GM12878 (cell line): Measurements from ENCODE around the gene ZNF121. TPM values are rescaled to one million over a fixed set of nuclear protein-coding genes. Genes with fewer than 3 reads are reported as not detected.
A peak's percentile ranks its signal among the peaks of the same experiment; 100 is the strongest.

ENCODE experiments used
- ATAC-seq: fragments of 200-7000 bp; cut with Tn5 transposase; 3 replicates; pipeline ENCODE4 v1.9.1; 2020; ENCODE audit warnings: mild to moderate bottlenecking, moderate library complexity
- Bru-seq: library from RNA; stranded (reverse); fragments of 400-500 nt; gene quantifications from one replicate; lab custom pipeline; 2021; lab: Mats Ljungman, UMichigan
- BruChase-seq, 2 experiments: library from RNA; stranded (reverse); fragments of 400-500 nt; gene quantifications; one replicate each; lab custom pipeline; 2021; lab: Mats Ljungman, UMichigan
- BruUV-seq: library from RNA; stranded (reverse); fragments of 400-500 nt; replicated peaks from 2 replicates; lab custom pipeline; 2021; lab: Mats Ljungman, UMichigan
- CTCF ChIA-PET: fragments of 300-600 bp; sonication (Branson Sonifier 250); formaldehyde crosslinking; extraction: SDS; loops from one replicate; lab custom pipeline; 2021; ENCODE audit warnings: inconsistent platforms; lab: Yijun Ruan, JAX
- POLR2A ChIA-PET: fragments of 350-600 bp; formaldehyde crosslinking; extraction: SDS; loops from one replicate; lab custom pipeline; 2021; ENCODE audit warnings: inconsistent platforms; lab: Charles Lee
- RAD21 ChIA-PET: fragments of 300-600 bp; sonication (Branson Sonifier 250); formaldehyde crosslinking; loops from one replicate; lab custom pipeline; 2023; ENCODE audit warnings: antibody characterized with exemption; ENCODE audit not compliant: unreplicated experiment; lab: Charles Lee
- SMC1A ChIA-PET: fragments of 300-600 bp; sonication (Branson Sonifier 250); formaldehyde crosslinking; loops from one replicate; lab custom pipeline; 2023; ENCODE audit not compliant: unreplicated experiment, uncharacterized antibody; lab: Charles Lee
- DNase-seq: peaks from one replicate; pipeline ENCODE4 v3.0.0-alpha.2; 2011; ENCODE audit warnings: low read depth, low spot score
- FAIRE-seq: peaks from 3 replicates; lab custom pipeline; 2011; peaks lifted over from hg19 to GRCh38; lab: Jason Lieb, UNC
- H2AFZ ChIP-seq: 2 replicates; pipeline ENCODE4 v1.6.0; 2011; ENCODE audit warnings: low read depth, low read length, control low read depth; ENCODE audit not compliant: control insufficient read depth
- H3K27ac ChIP-seq: 2 replicates; pipeline ENCODE4 v1.5.1; 2011; ENCODE audit warnings: control low read depth; ENCODE audit not compliant: control insufficient read depth, insufficient read depth
- H3K27me3 ChIP-seq, 2 experiments: replicated peaks in 1 of 2; 2 replicates each; pipeline versions ENCODE4 v1.6.0 to v1.6.1; 2011; ENCODE audit warnings: low read length in 1 of 2; ENCODE audit not compliant: control insufficient read depth in 2 of 2, insufficient read depth in 2 of 2
- H3K36me3 ChIP-seq, 2 experiments: 2 replicates each; pipeline ENCODE4 v1.5.1; 2011; ENCODE audit warnings: low read length in 1 of 2; ENCODE audit not compliant: control insufficient read depth in 2 of 2, insufficient read depth in 2 of 2
- H3K4me1 ChIP-seq: 2 replicates; pipeline ENCODE4 v1.6.1; 2011; ENCODE audit warnings: mild to moderate bottlenecking, low read length, moderate library complexity, mixed read lengths; ENCODE audit not compliant: control insufficient read depth, insufficient read depth
- H3K4me2 ChIP-seq: 2 replicates; pipeline ENCODE4 v1.6.0; 2011; ENCODE audit warnings: control low read depth; ENCODE audit not compliant: control insufficient read depth, insufficient read depth
- H3K4me3 ChIP-seq: fragments of 200-600 bp; sonication (generic); 2 replicates; pipeline ENCODE4 v1.5.1; 2016
- H3K79me2 ChIP-seq: 2 replicates; pipeline ENCODE4 v1.6.0; 2011; ENCODE audit warnings: low read length; ENCODE audit not compliant: control insufficient read depth, insufficient read depth
- H3K9ac ChIP-seq: 2 replicates; pipeline ENCODE4 v1.8.0; 2011; ENCODE audit warnings: low read length, control low read depth, mixed read lengths; ENCODE audit not compliant: control insufficient read depth, insufficient read depth
- H3K9me3 ChIP-seq: replicated peaks from 3 replicates; pipeline ENCODE4 v1.5.1; 2011; ENCODE audit warnings: mild to moderate bottlenecking, low read length; ENCODE audit not compliant: control insufficient read depth, insufficient read depth
- H4K20me1 ChIP-seq: 2 replicates; pipeline ENCODE4 v1.6.0; 2011; ENCODE audit not compliant: control insufficient read depth, insufficient read depth
- CBX5 ChIP-seq: sonication (generic); IDR thresholded peaks from 2 replicates; pipeline ENCODE4 v1.6.1; 2016; ENCODE audit warnings: low read depth, moderate library complexity, mild to moderate bottlenecking, inconsistent platforms
- E2F4 ChIP-seq: IDR thresholded peaks from 2 replicates; pipeline ENCODE4 v1.6.1; 2012; ENCODE audit warnings: low read depth, low read length, improper control_type of control experiment
- NRF1 ChIP-seq: conservative IDR thresholded peaks from 2 replicates; pipeline ENCODE4 v1.6.1; 2011; ENCODE audit warnings: mild to moderate bottlenecking, low read depth, low read length, improper control_type of control experiment
- POLR2AphosphoS2 ChIP-seq: IDR thresholded peaks from 2 replicates; pipeline ENCODE4 v1.6.1; 2011; ENCODE audit warnings: low read depth, mild to moderate bottlenecking, low read length, improper control_type of control experiment, moderate library complexity
- RELB ChIP-seq: fragments of 450-650 bp; IDR thresholded peaks from 2 replicates; pipeline ENCODE4 v1.6.1; 2017; ENCODE audit warnings: low read depth, mild to moderate bottlenecking, moderate library complexity
- SUZ12 ChIP-seq: fragments of 200-600 bp; sonication (generic); IDR thresholded peaks from one replicate; pipeline ENCODE4 v1.6.1; 2018; ENCODE audit warnings: antibody characterized with exemption, mild to moderate bottlenecking; ENCODE audit not compliant: unreplicated experiment
- TCF3 ChIP-seq: IDR thresholded peaks from 2 replicates; pipeline ENCODE4 v1.6.1; 2012; ENCODE audit warnings: low read depth, mild to moderate bottlenecking, low read length, borderline replicate concordance; ENCODE audit not compliant: insufficient read depth
- ZBTB11 ChIP-seq: fragments of 450-650 bp; formaldehyde crosslinking; IDR thresholded peaks from 2 replicates; pipeline ENCODE4 v1.5.0; 2022; ENCODE audit warnings: mild to moderate bottlenecking, missing genetic modification characterization
- WGBS: methylation state at CpG from one replicate; pipeline ENCODE4 v1.1.6; 2016; ENCODE audit warnings: low lambda C conversion rate; ENCODE audit not compliant: insufficient replicate concordance, insufficient coverage; ENCODE audit errors: missing lambda C conversion rate; 5-methylcytosine and 5-hydroxymethylcytosine counted together
- in situ Hi-C: fragments of 300-500 bp; cut with MboI; formaldehyde crosslinking; loops from 9 replicates; pipeline ENCODE4 v1.14.3; 2018; ENCODE audit warnings: mixed read lengths
- intact Hi-C: fragments of 100-400 bp; cut with micrococcal nuclease; formaldehyde crosslinking; loops from one replicate; pipeline ENCODE4 v1.14.2; 2022; ENCODE audit not compliant: unreplicated experiment
- long read RNA-seq, 2 experiments: library from polyadenylated mRNA; unstranded; transcript quantifications; one replicate each; pipeline ENCODE4 v2.0.0, GENCODE V29; 2019 to 2020
- polyA minus RNA-seq, 3 experiments: library from RNA; depleted of rRNA, polyadenylated mRNA; stranded (reverse); fragments of >200 nt; gene quantifications; 2 replicates each; pipeline ENCODE4 v1.2.3, GENCODE V29; 2011
- polyA plus RNA-seq, 11 experiments: library from polyadenylated mRNA; depleted of rRNA in 4 of 11; unstranded in 6 of 11; stranded (reverse) in 5 of 11; fragments of >200 nt; fragmentation: Nextera tagmentation in 4 of 11; fragmentation: Illumina TruSeq in 1 of 11; extraction: Ambion mirVana in 4 of 11; extraction: Trizol in 1 of 11; gene quantifications; 1 replicate in 1 of 11; 2 replicates in 10 of 11; pipeline versions ENCODE4 v1.2.1 to v1.2.3, GENCODE V29; 2011 to 2016; ENCODE audit warnings: inconsistent platforms in 2 of 11, missing spikeins in 2 of 11, low read depth in 1 of 11
- total RNA-seq, 4 experiments: library from RNA; depleted of rRNA in 3 of 4; stranded (reverse); fragments of >200 nt in 3 of 4; fragmentation: Illumina TruSeq in 1 of 4; extraction: Trizol in 1 of 4; gene quantifications; 2 replicates each; pipeline versions ENCODE4 v1.2.1 to v1.2.3, GENCODE V29; 2013 to 2021
- TF ChIP-seq, protein P1 (sequence below): IDR thresholded peaks from 2 replicates; pipeline ENCODE4 v1.6.1; 2011; ENCODE audit warnings: low read depth, low read length, improper control_type of control experiment, borderline replicate concordance

Gene ZNF121
- total RNA-seq (2013; cell fraction: nucleolus; rRNA removed): 116 and 119 TPM in 2 replicates
- total RNA-seq (2014; rRNA removed): 55.0 and 69.4 TPM in 2 replicates
- 75.0 and 75.5 TPM in 2 replicates for total RNA-seq (2014; rRNA removed; fragmentation: Illumina TruSeq; extraction: Trizol)
- 44.9 and 47.1 TPM in 2 replicates for total RNA-seq (2021)
- 13.3 TPM for polyA plus RNA-seq (2011; ENCODE audit: low read depth)
- 20.0 and 28.0 TPM in 2 replicates for polyA plus RNA-seq (2011; rRNA removed)
- 6.6 and 9.5 TPM in 2 replicates for polyA plus RNA-seq (2011; cell fraction: cytosol; rRNA removed)
- 10.6 and 12.5 TPM in 2 replicates for polyA plus RNA-seq (2011; cell fraction: nucleus; rRNA removed)
- polyA plus RNA-seq (2012): 13.4 and 16.8 TPM in 2 replicates
- polyA plus RNA-seq (2014; fragmentation: Illumina TruSeq; extraction: Trizol): 18.0 and 24.6 TPM in 2 replicates
- 10 to 100 TPM in 1 of 2 experiments, 1 to 10 TPM in 1; 4.8 to 14.6 TPM for polyA plus RNA-seq (2014; fragmentation: Nextera tagmentation; extraction: Ambion mirVana)
- 12.8 and 13.5 TPM in 2 replicates for polyA plus RNA-seq (2014; rRNA removed)
- polyA plus RNA-seq (2016; fragmentation: Nextera tagmentation; extraction: Ambion mirVana): 10 to 100 TPM; 14.3 to 17.4 TPM
- 35.3 and 51.1 TPM in 2 replicates for polyA minus RNA-seq (2011; rRNA and poly(A)+ RNA removed)
- polyA minus RNA-seq (2011; cell fraction: cytosol; rRNA and poly(A)+ RNA removed): 26.5 and 29.9 TPM in 2 replicates
- 8.8 and 10.9 TPM in 2 replicates for polyA minus RNA-seq (2011; cell fraction: nucleus; rRNA and poly(A)+ RNA removed)
- percentile 95 among the genes with signal in this experiment for Bru-seq, nascent RNA
- percentile 97 among the genes with signal in this experiment for BruChase-seq, experiment 1, labeled RNA remaining after a 6-hour chase
- BruChase-seq, experiment 2, labeled RNA remaining after a 2-hour chase: percentile 98 among the genes with signal in this experiment
- long read RNA-seq, experiment 1, partial matches to known transcripts: 0 of 14 reads
- long read RNA-seq, experiment 1, other reads (novel, unspliced or antisense): 12 of 14 reads
- long read RNA-seq, experiment 2, transcript ZNF121-201 (4 exons, 1,563 nt): major isoform, 12 of 28 reads
- long read RNA-seq, experiment 2, partial matches to known transcripts: 0 of 28 reads
- long read RNA-seq, experiment 2, other reads (novel, unspliced or antisense): 16 of 28 reads

- POLR2A ChIA-PET: no interaction called here
- TF ChIP-seq RELB: peak; percentile 56; the same call in 1 of the 2 replicates
- TF ChIP-seq ZBTB11 (CRISPR knock-in tag): no peak
- no peak for TF ChIP-seq E2F4
- TF ChIP-seq SUZ12: no peak
- no peak for TF ChIP-seq CBX5
- TF ChIP-seq, protein P1, sequence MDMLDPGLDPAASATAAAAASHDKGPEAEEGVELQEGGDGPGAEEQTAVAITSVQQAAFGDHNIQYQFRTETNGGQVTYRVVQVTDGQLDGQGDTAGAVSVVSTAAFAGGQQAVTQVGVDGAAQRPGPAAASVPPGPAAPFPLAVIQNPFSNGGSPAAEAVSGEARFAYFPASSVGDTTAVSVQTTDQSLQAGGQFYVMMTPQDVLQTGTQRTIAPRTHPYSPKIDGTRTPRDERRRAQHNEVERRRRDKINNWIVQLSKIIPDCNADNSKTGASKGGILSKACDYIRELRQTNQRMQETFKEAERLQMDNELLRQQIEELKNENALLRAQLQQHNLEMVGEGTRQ: no peak
- peak; percentile 80; the same call in 1 of the 2 replicates for TF ChIP-seq POLR2AphosphoS2
- TF ChIP-seq TCF3: no peak
- no peak for TF ChIP-seq NRF1
These were observed at the start of gene ZNF121 for GRCh38 chr19:9584073-9584833. TSS of gene ZNF121 (minus strand) at chr19:9584504. CDS start at chr19:9568097, 16,407 bp downstream.

More at GRCh38 chr19:9584073-9584833, at the start of gene ZNF121:
- H4K20me1 ChIP-seq: no peaks in the 10 kb centered on the region
- peak within 1 kb of the TSS; percentile 72 for H3K4me2 ChIP-seq
- no peaks in the 10 kb centered on the region for H3K4me1 ChIP-seq
- intact Hi-C loops (no loop called here), in situ Hi-C loops (no loop called here)
- DNase-seq (peak; percentile 61), FAIRE-seq (peak; percentile 92), ATAC-seq (peak; percentile 96)
- H3K27ac ChIP-seq: peak within 1 kb of the TSS; percentile 92
- SMC1A ChIA-PET: interaction anchor here (0.6 to 0.9 kb wide), 2 partner anchors 206 to 450 kb away, joined by 3 read pairs; no protein-coding TSS in a partner anchor
- peaks cover 46% of the 10 kb centered on the region for H3K79me2 ChIP-seq
- H3K27me3 ChIP-seq: no peaks in the 10 kb centered on the region
- BruUV-seq: TSS peak; percentile 85
- CTCF ChIA-PET: interaction anchor here (0.5 to 2.5 kb wide), 6 partner anchors 35 to 460 kb away, joined by 3 to 6 read pairs (median 4); no protein-coding TSS in a partner anchor
- H3K9ac ChIP-seq: peak within 1 kb of the TSS; percentile 97
- H3K36me3 ChIP-seq: peaks cover 0 to 4% of the 10 kb centered on the region in 2 experiments; a peak in 3 of 4 replicates
- under 1% methylated on average over 51 of the region's 51 CpGs for WGBS
- H3K4me3 ChIP-seq: peak within 1 kb of the TSS; percentile 91
- peak within 1 kb of the TSS; percentile 68 for H2AFZ ChIP-seq
- RAD21 ChIA-PET: interaction anchor here (0.9 to 1.0 kb wide), 3 partner anchors 212 to 451 kb away, joined by 3 read pairs; no protein-coding TSS in a partner anchor
- H3K9me3 ChIP-seq: peaks cover 13% of the 10 kb centered on the region
